H1 (cell line): ENCODE measurements around the gene RAB4B. TPM values are rescaled to one million over a fixed set of nuclear protein-coding genes. Genes with fewer than 3 reads are reported as not detected.

Experiments used
- CTCF ChIA-PET: fragments of 300-600 bp; sonication (Branson Sonifier 250); formaldehyde crosslinking; loops from one replicate; lab custom pipeline; 2021; ENCODE audit not compliant: partially characterized antibody; lab: Charles Lee
- POLR2A ChIA-PET: fragments of 300-600 bp; sonication (Branson Sonifier 250); formaldehyde crosslinking; loops from one replicate; lab custom pipeline; 2021; ENCODE audit warnings: inconsistent platforms; ENCODE audit not compliant: partially characterized antibody; lab: Charles Lee
- DNase-seq, 2 experiments: peaks; one replicate each; pipeline versions ENCODE4 v3.0.0 to v3.0.0-alpha.2; 2010 to 2022; ENCODE audit warnings: low spot score in 2 of 2, low read depth in 1 of 2, mixed read lengths in 1 of 2
- FAIRE-seq: peaks from 2 replicates; lab custom pipeline; 2011; peaks lifted over from hg19 to GRCh38; lab: Jason Lieb, UNC
- H2AFZ ChIP-seq: 2 replicates; pipeline ENCODE4 v1.8.1; 2012; ENCODE audit warnings: low read length, inconsistent platforms
- H2AK5ac ChIP-seq: 2 replicates; pipeline ENCODE4 v1.6.1; 2013; ENCODE audit warnings: low read depth, low read length
- H2BK120ac ChIP-seq: replicated peaks from 2 replicates; pipeline ENCODE3; 2013; ENCODE audit warnings: low read depth, low read length, inconsistent platforms
- H2BK12ac ChIP-seq: 2 replicates; pipeline ENCODE4 v1.6.1; 2013; ENCODE audit warnings: low read depth, low read length
- H2BK15ac ChIP-seq: 2 replicates; pipeline ENCODE4 v1.6.1; 2013; ENCODE audit warnings: low read length
- H2BK20ac ChIP-seq: 2 replicates; pipeline ENCODE4 v1.6.1; 2013; ENCODE audit warnings: low read length
- H2BK5ac ChIP-seq: 2 replicates; pipeline ENCODE4 v1.6.1; 2013; ENCODE audit warnings: low read depth, low read length
- H3K14ac ChIP-seq: 2 replicates; pipeline ENCODE4 v1.6.1; 2013; ENCODE audit warnings: inconsistent platforms; ENCODE audit not compliant: insufficient read length
- H3K18ac ChIP-seq: 2 replicates; pipeline ENCODE4 v1.6.1; 2013; ENCODE audit warnings: low read length; ENCODE audit errors: extremely low read depth
- H3K23ac ChIP-seq: 2 replicates; pipeline ENCODE4 v1.6.1; 2013; ENCODE audit warnings: inconsistent platforms; ENCODE audit not compliant: insufficient read length
- H3K23me2 ChIP-seq: 2 replicates; pipeline ENCODE4 v1.6.1; 2013; ENCODE audit warnings: low read depth, low read length
- H3K27ac ChIP-seq: 2 replicates; pipeline ENCODE4 v1.6.1; 2011; ENCODE audit warnings: low read depth, low read length, inconsistent platforms
- H3K27me3 ChIP-seq, 4 experiments: replicated peaks in 1 of 4; 1 replicate in 1 of 4; 2 replicates in 3 of 4; pipeline versions ENCODE4 v1.6.1 to v1.8.1; 2011 to 2013; ENCODE audit warnings: low read length in 3 of 4, mild to moderate bottlenecking in 3 of 4, inconsistent platforms in 2 of 4, mixed read lengths in 2 of 4, moderate library complexity in 1 of 4; ENCODE audit not compliant: control insufficient read depth in 3 of 4, insufficient read depth in 3 of 4; ENCODE audit errors: extremely low read depth in 1 of 4
- H3K36me3 ChIP-seq, 4 experiments: 2 replicates each; pipeline versions ENCODE4 v1.6.1 to v1.8.1; 2011 to 2013; ENCODE audit warnings: mild to moderate bottlenecking in 4 of 4, low read length in 3 of 4, moderate library complexity in 2 of 4, control low read depth in 1 of 4, inconsistent platforms in 1 of 4; ENCODE audit not compliant: insufficient read depth in 4 of 4, control insufficient read depth in 2 of 4
- H3K4ac ChIP-seq: replicated peaks from 2 replicates; pipeline ENCODE3; 2013; ENCODE audit warnings: low read length, low read depth, mixed read lengths, inconsistent platforms; ENCODE audit not compliant: insufficient read length
- H3K4me1 ChIP-seq, 4 experiments: replicated peaks in 1 of 4; 1 replicate in 1 of 4; 2 replicates in 3 of 4; pipeline versions ENCODE4 v1.6.1 to v1.8.1; 2011 to 2013; ENCODE audit warnings: low read length in 3 of 4, inconsistent platforms in 2 of 4, mixed read lengths in 1 of 4; ENCODE audit not compliant: insufficient read depth in 4 of 4, control insufficient read depth in 3 of 4
- H3K4me2 ChIP-seq, 2 experiments: 2 replicates each; pipeline versions ENCODE4 v1.6.1 to v1.8.1; 2011 to 2013; ENCODE audit warnings: low read depth in 2 of 2, low read length in 2 of 2, control low read depth in 1 of 2, inconsistent platforms in 1 of 2, mild to moderate bottlenecking in 1 of 2; ENCODE audit not compliant: insufficient read depth in 1 of 2
- H3K4me3 ChIP-seq, 4 experiments: fragments of 200-600, 300-600 bp in 1 of 4; sonication (generic), shearing (Covaris generic), sonication (Bioruptor Twin) in 1 of 4; 2 replicates each; pipeline versions ENCODE4 v1.5.1 to v1.8.1; 2011 to 2016; ENCODE audit warnings: low read length in 4 of 4, low read depth in 3 of 4, control low read depth in 2 of 4, inconsistent platforms in 2 of 4, mild to moderate bottlenecking in 2 of 4, mixed read lengths in 1 of 4, moderate library complexity in 1 of 4; ENCODE audit not compliant: insufficient read depth in 2 of 4; ENCODE audit errors: extremely low read depth in 1 of 4
- H3K56ac ChIP-seq: replicated peaks from 2 replicates; pipeline ENCODE3; 2013; ENCODE audit warnings: low read depth, mild to moderate bottlenecking, mixed read lengths, low read length, inconsistent platforms; ENCODE audit not compliant: insufficient read length
- H3K79me1 ChIP-seq: 2 replicates; pipeline ENCODE4 v1.6.1; 2013; ENCODE audit warnings: low read depth, low read length, control low read depth
- H3K79me2 ChIP-seq, 2 experiments: 2 replicates each; pipeline versions ENCODE4 v1.6.1 to v1.8.1; 2012 to 2013; ENCODE audit warnings: low read length in 2 of 2, mild to moderate bottlenecking in 2 of 2, inconsistent platforms in 1 of 2; ENCODE audit not compliant: insufficient read depth in 2 of 2, control insufficient read depth in 1 of 2
- H3K9ac ChIP-seq, 4 experiments: replicated peaks in 1 of 4; 1 replicate in 1 of 4; 2 replicates in 3 of 4; pipeline versions ENCODE4 v1.6.1 to v1.8.1; 2011 to 2013; ENCODE audit warnings: low read depth in 3 of 4, low read length in 3 of 4, control low read depth in 2 of 4, mild to moderate bottlenecking in 2 of 4, moderate library complexity in 2 of 4, inconsistent platforms in 1 of 4; ENCODE audit errors: extremely low read depth in 1 of 4
- H3K9me3 ChIP-seq, 2 experiments: 2 replicates each; pipeline versions ENCODE4 v1.6.1 to v1.8.1; 2012 to 2013; ENCODE audit warnings: mild to moderate bottlenecking in 2 of 2, moderate library complexity in 2 of 2, control low read depth in 1 of 2, inconsistent platforms in 1 of 2, low read depth in 1 of 2, low read length in 1 of 2, mixed read lengths in 1 of 2; ENCODE audit not compliant: insufficient read depth in 2 of 2
- H4K20me1 ChIP-seq, 2 experiments: replicated peaks in 1 of 2; 2 replicates each; pipeline versions ENCODE3 to v1.8.1; 2011 to 2013; ENCODE audit warnings: inconsistent platforms in 2 of 2, low read length in 2 of 2, mild to moderate bottlenecking in 1 of 2; ENCODE audit not compliant: insufficient read depth in 2 of 2, control insufficient read depth in 1 of 2
- H4K5ac ChIP-seq: 2 replicates; pipeline ENCODE4 v1.6.1; 2013; ENCODE audit warnings: low read length, low read depth, mixed read lengths, inconsistent platforms; ENCODE audit not compliant: insufficient read length
- H4K8ac ChIP-seq: 2 replicates; pipeline ENCODE4 v1.8.0; 2013; ENCODE audit warnings: mild to moderate bottlenecking, moderate library complexity, low read length, inconsistent platforms; ENCODE audit not compliant: insufficient read depth; ENCODE audit errors: extremely low read depth
- H4K91ac ChIP-seq: replicated peaks from 2 replicates; pipeline ENCODE3; 2013; ENCODE audit warnings: low read length, mixed read lengths, inconsistent platforms; ENCODE audit not compliant: insufficient read length
- HDAC2 ChIP-seq, 2 experiments: fragments of 300-600 bp in 1 of 2; sonication (generic) in 1 of 2; IDR thresholded peaks; 2 replicates each; pipeline ENCODE4 v1.6.1; 2011 to 2012; ENCODE audit warnings: low read depth in 2 of 2, low read length in 2 of 2, mild to moderate bottlenecking in 2 of 2, moderate library complexity in 2 of 2, borderline replicate concordance in 1 of 2, inconsistent platforms in 1 of 2
- KDM5A ChIP-seq: fragments of 200-600 bp; IDR thresholded peaks from 2 replicates; pipeline ENCODE4 v1.7.1; 2012; ENCODE audit warnings: mild to moderate bottlenecking, low read length, inconsistent platforms, mixed read lengths
- NRF1 ChIP-seq: IDR thresholded peaks from 2 replicates; pipeline ENCODE4 v1.6.1; 2011; ENCODE audit warnings: mild to moderate bottlenecking, low read depth, low read length, improper control_type of control experiment
- PHF8 ChIP-seq: fragments of 200-600 bp; sonication (generic); conservative IDR thresholded peaks from 2 replicates; pipeline ENCODE4 v1.7.1; 2012; ENCODE audit warnings: low read depth, mild to moderate bottlenecking, inconsistent platforms, low read length, moderate library complexity
- POLR2A ChIP-seq, 2 experiments: IDR thresholded peaks; 1 replicate in 1 of 2; 2 replicates in 1 of 2; pipeline ENCODE4 v1.6.1; 2011; ENCODE audit warnings: low read depth in 2 of 2, low read length in 2 of 2, mild to moderate bottlenecking in 2 of 2; ENCODE audit errors: control extremely low read depth in 1 of 2
- POLR2AphosphoS5 ChIP-seq: IDR thresholded peaks from 2 replicates; pipeline ENCODE4 v1.6.1; 2011; ENCODE audit warnings: low read depth, low read length
- SP1 ChIP-seq: IDR thresholded peaks from 2 replicates; pipeline ENCODE4 v1.6.1; 2011; ENCODE audit warnings: low read depth, low read length
- SUZ12 ChIP-seq: fragments of 200-600 bp; sonication (generic); IDR thresholded peaks from 2 replicates; pipeline ENCODE4 v1.6.1; 2012; ENCODE audit warnings: mild to moderate bottlenecking, inconsistent platforms, low read length, moderate library complexity, mixed read lengths
- WGBS, 2 experiments: shearing (Covaris generic) in 1 of 2; methylation state at CpG; one replicate each; pipeline versions ENCODE4 v1.1.6 to v1.1.7; 2013 to 2015; ENCODE audit warnings: low lambda C conversion rate in 2 of 2, mixed read lengths in 2 of 2, inconsistent platforms in 1 of 2, low coverage in 1 of 2, missing lambda C conversion rate in 1 of 2; ENCODE audit not compliant: insufficient replicate concordance in 2 of 2, insufficient coverage in 1 of 2, insufficient read length in 1 of 2; ENCODE audit errors: extremely low coverage in 1 of 2, missing lambda C conversion rate in 1 of 2; 5-methylcytosine and 5-hydroxymethylcytosine counted together
- polyA plus RNA-seq, 7 experiments: library from polyadenylated mRNA; depleted of rRNA in 3 of 7; stranded (reverse) in 5 of 7; unstranded in 2 of 7; fragments of >200 nt in 5 of 7; fragments of 200-250 nt in 2 of 7; gene quantifications; 1 replicate in 5 of 7; 2 replicates in 1 of 7; 4 replicates in 1 of 7; pipeline versions ENCODE4 v1.2.1 to v1.2.3, GENCODE V29; 2011 to 2013; ENCODE audit warnings: missing spikeins in 2 of 7, mixed read lengths in 2 of 7
- total RNA-seq: library from RNA; stranded (reverse); fragmentation: NEBNext Ultra II Directional; extraction: Animal tissue kit (Norgen Biotek cat#: 25700); gene quantifications from 2 replicates; pipeline ENCODE4 v1.2.1, GENCODE V29; 2021

Gene RAB4B
- total and polyA plus RNA-seq, 2 of the 8 experiments (the other 6 are each of a cell fraction or from before 2014, with no cell fraction given) = 15.9 to 28.6 TPM

DNA sequence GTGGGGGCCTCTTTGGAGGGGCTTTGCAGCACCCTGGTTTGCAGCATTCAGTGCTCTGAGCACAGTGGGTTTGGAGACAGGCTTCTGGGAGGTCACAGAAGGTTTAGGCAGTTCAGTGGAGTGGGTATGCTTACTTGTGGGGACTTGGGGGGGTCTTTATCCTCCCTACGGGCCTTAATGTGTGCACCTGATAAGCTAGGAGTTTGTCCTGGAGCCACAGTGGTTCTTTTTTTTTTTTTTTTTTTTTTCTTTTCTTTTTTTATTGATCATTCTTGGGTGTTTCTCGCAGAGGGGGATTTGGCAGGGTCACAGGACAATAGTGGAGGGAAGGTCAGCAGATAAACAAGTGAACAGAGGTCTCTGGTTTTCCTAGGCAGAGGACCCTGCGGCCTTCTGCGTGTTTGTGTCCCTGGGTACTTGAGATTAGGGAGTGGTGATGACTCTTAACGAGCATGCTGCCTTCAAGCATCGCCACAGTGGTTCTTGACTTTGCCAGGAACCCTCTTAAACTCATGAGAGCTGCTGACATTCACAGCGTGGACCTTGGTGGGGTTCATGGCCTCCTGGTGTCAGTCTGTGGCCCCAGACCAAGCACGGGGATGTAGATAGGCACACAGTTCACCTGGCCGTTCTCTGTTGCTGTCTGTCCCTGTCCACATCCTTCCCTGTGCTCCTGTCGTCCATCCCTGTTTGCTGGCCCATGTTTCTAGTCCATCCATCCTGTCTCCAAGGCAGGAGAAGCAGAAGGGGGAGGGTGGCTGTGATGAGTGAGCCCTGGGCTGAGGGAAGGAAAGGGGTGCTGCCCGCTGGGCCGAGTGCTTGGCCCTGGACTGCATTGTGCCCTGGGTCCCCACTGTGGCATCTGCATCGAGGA is 23.6 kb downstream of the RAB4B start:
- Histone ChIP-seq H3K4me2 (peak overlapping the region; percentile 67 to 91), H3K18ac (no peak overlapping the region), H3K23ac (no peak overlapping the region), H2BK120ac (no peak overlapping the region), H2AFZ (no peak overlapping the region), H3K9ac (peak overlapping the region in 2 of 4 experiments; percentile 34 to 45; a peak in 4 of 7 replicates), H3K79me2 (peaks cover 14 to 65% of the 10 kb centered on the region in 2 experiments), H3K36me3 (peaks cover 3 to 36% (median 6%) of the 10 kb centered on the region in 4 experiments; a peak in 6 of 8 replicates), H4K5ac (no peak overlapping the region), H3K23me2 (peaks cover 6% of the 10 kb centered on the region), H3K4ac (no peak overlapping the region), H2BK15ac (no peak overlapping the region), H2BK20ac (no peak overlapping the region), H3K27me3 (no peaks in the 10 kb centered on the region), H2BK12ac (no peak overlapping the region), H3K4me1 (peaks cover 3 to 58% (median 29%) of the 10 kb centered on the region in 4 experiments), H3K56ac (no peak overlapping the region), H2AK5ac (no peak overlapping the region), H2BK5ac (peak overlapping the region; percentile 48; the same call in 1 of the 2 replicates), H4K8ac (no peak overlapping the region; the same call in 1 of the 2 replicates), H3K14ac (no peak overlapping the region), H4K20me1 (peaks cover 37 to 54% of the 10 kb centered on the region in 2 experiments), H3K9me3 (no peaks in the 10 kb centered on the region), H3K4me3 (peak overlapping the region in 1 of 4 experiments; percentile 15; a peak in 1 of 8 replicates), H4K91ac (no peak overlapping the region), H3K27ac (no peak overlapping the region)
- no peak for FAIRE-seq
- no peak for DNase-seq
- POLR2A ChIA-PET = interaction anchor here (0.5 to 15.7 kb wide), 9 partner anchors 10 to 563 kb away, joined by 3 to 241 read pairs (median 3); partner anchors contain the start of genes ACTMAP, COQ8B, ITPKC and MIA
- TF ChIP-seq SUZ12 (no peak), KDM5A (no peak), POLR2A (IDR thresholded peaks at IDR 0.05; ENCODE audit: control extremely low read depth in 1 of 2, low read depth in 2 of 2, low read length in 2 of 2) (peak; percentile 28 to 58; a peak in 2 of 3 replicates), HDAC2 (IDR thresholded peaks at IDR 0.05; ENCODE audit: borderline replicate concordance in 1 of 2, low read depth in 2 of 2, low read length in 2 of 2) (no peak), PHF8 (no peak), SP1 (no peak), NRF1 (no peak), POLR2AphosphoS5 (peak; percentile 67; the same call in 1 of the 2 replicates)
- TF ChIP-seq, all 59 proteins: peak for 2
- CTCF ChIA-PET = interaction anchor here (1.5 to 1.7 kb wide), 2 partner anchors 8 to 17 kb away, joined by 4 to 5 read pairs; no protein-coding TSS in a partner anchor
- H3K79me1 ChIP-seq = peaks cover 33% of the 10 kb centered on the region
- 86% methylated on average over 12 of the region's 13 CpGs; no CpG with 5 or more reads in 1 of the 2 experiments for WGBS, 2 experiments
